Activated CD8-positive, alpha-beta T cell treated with anti-CD3 and anti-CD28 coated beads for 36 hours (primary cell): ENCODE measurements around the gene KRT73. TPM values are rescaled to one million over a fixed set of nuclear protein-coding genes. Genes with fewer than 3 reads are reported as not detected.

Experiments
- ATAC-seq: fragments of 200-7000 bp; cut with Tn5 transposase; one replicate; pipeline ENCODE4 v1.10.0; 2021; ENCODE audit warnings: mild to moderate bottlenecking, moderate library complexity
- CTCF ChIA-PET: fragments of 350-600 bp; sonication (Branson Sonifier 250); formaldehyde crosslinking; loops from one replicate; lab custom pipeline; 2021; ENCODE audit warnings: antibody characterized with exemption; lab: Charles Lee
- POLR2A ChIA-PET: fragments of 350-600 bp; sonication (Branson Sonifier 250); formaldehyde crosslinking; loops from one replicate; lab custom pipeline; 2021; ENCODE audit warnings: antibody characterized with exemption; lab: Charles Lee
- DNase-seq: peaks from one replicate; pipeline ENCODE4 v3.0.0-alpha.2; 2020
- H3K27ac Mint-ChIP-seq: one replicate; pipeline ENCODE4 v1.8.0; 2021; ENCODE audit warnings: mild to moderate bottlenecking, mixed read lengths
- H3K27me3 Mint-ChIP-seq: one replicate; pipeline ENCODE4 v1.8.0; 2021; ENCODE audit warnings: mixed read lengths
- H3K36me3 Mint-ChIP-seq: one replicate; pipeline ENCODE4 v1.8.0; 2021; ENCODE audit warnings: low read depth, mixed read lengths
- H3K4me1 Mint-ChIP-seq: one replicate; pipeline ENCODE4 v1.8.0; 2021; ENCODE audit warnings: low read depth, mixed read lengths
- H3K4me3 Mint-ChIP-seq: one replicate; pipeline ENCODE4 v1.8.0; 2021; ENCODE audit warnings: mild to moderate bottlenecking, moderate library complexity, mixed read lengths
- H3K9me3 Mint-ChIP-seq: one replicate; pipeline ENCODE4 v1.8.0; 2021; ENCODE audit warnings: mixed read lengths
- intact Hi-C: fragments of 100-400 bp; cut with micrococcal nuclease; formaldehyde crosslinking; loops from one replicate; pipeline ENCODE4 v1.10.0; 2022
- total RNA-seq, 2 experiments: library from RNA; stranded (reverse); gene quantifications; one replicate each; pipeline ENCODE4 v1.2.3, GENCODE V29; 2021
- TF ChIP-seq, protein P1 (sequence below): fragments of 200-600 bp; IDR thresholded peaks from one replicate; pipeline ENCODE4 v1.8.0; 2022; ENCODE audit warnings: antibody characterized with exemption, mild to moderate bottlenecking

The KRT73 gene
- under 1 TPM in 1 of 2 experiments, not detected in 1; 0.20 TPM for total RNA-seq

- Mint-ChIP-seq H3K27ac (no peak within 1 kb of the TSS), H3K4me1 (peaks cover 50% of the 10 kb centered on the region), H3K36me3 (peaks cover 3% of the 10 kb centered on the region), H3K4me3 (no peak within 1 kb of the TSS), H3K27me3 (no peaks in the 10 kb centered on the region), H3K9me3 (peaks cover 5% of the 10 kb centered on the region)
- TF ChIP-seq, protein P1, sequence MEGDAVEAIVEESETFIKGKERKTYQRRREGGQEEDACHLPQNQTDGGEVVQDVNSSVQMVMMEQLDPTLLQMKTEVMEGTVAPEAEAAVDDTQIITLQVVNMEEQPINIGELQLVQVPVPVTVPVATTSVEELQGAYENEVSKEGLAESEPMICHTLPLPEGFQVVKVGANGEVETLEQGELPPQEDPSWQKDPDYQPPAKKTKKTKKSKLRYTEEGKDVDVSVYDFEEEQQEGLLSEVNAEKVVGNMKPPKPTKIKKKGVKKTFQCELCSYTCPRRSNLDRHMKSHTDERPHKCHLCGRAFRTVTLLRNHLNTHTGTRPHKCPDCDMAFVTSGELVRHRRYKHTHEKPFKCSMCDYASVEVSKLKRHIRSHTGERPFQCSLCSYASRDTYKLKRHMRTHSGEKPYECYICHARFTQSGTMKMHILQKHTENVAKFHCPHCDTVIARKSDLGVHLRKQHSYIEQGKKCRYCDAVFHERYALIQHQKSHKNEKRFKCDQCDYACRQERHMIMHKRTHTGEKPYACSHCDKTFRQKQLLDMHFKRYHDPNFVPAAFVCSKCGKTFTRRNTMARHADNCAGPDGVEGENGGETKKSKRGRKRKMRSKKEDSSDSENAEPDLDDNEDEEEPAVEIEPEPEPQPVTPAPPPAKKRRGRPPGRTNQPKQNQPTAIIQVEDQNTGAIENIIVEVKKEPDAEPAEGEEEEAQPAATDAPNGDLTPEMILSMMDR: no peak
- CTCF ChIA-PET: interaction anchor here (1.0 to 1.8 kb wide), 2 partner anchors 8 to 16 kb away, joined by 3 to 5 read pairs; no protein-coding TSS in a partner anchor
- no peak for ATAC-seq
- POLR2A ChIA-PET: interaction anchor here (0.6 kb wide), 1 partner anchor 130 kb away, joined by 3 read pairs; no protein-coding TSS in a partner anchor
- intact Hi-C loops: no loop called here
- no peak for DNase-seq
Observed at GRCh38 chr12:52618216-52618615, at the start of gene KRT73. KRT73 (minus strand) TSS chr12:52618559; CDS start chr12:52618524, 35 bp downstream.

- CTCF ChIA-PET: interaction anchor here (1.0 to 4.3 kb wide), 3 partner anchors 7 to 212 kb away, joined by 3 to 16 read pairs (median 8); no protein-coding TSS in a partner anchor
- ATAC-seq (no peak), DNase-seq (no peak)
- intact Hi-C loops: no loop called here
- TF ChIP-seq, protein P1: no peak
- no peak overlapping the region for H3K4me3 Mint-ChIP-seq
- no peaks in the 10 kb centered on the region for H3K27me3 Mint-ChIP-seq
- H3K9me3 Mint-ChIP-seq: no peaks in the 10 kb centered on the region
- POLR2A ChIA-PET: interaction anchor here (0.7 kb wide), 1 partner anchor 995 kb away, joined by 4 read pairs; no protein-coding TSS in a partner anchor
- H3K4me1 Mint-ChIP-seq: no peaks in the 10 kb centered on the region
- H3K36me3 Mint-ChIP-seq: no peaks in the 10 kb centered on the region
- H3K27ac Mint-ChIP-seq: no peak overlapping the region
Observed at GRCh38 chr12:52667931-52668330, 49.6 kb upstream of the KRT73 start.

DNA sequence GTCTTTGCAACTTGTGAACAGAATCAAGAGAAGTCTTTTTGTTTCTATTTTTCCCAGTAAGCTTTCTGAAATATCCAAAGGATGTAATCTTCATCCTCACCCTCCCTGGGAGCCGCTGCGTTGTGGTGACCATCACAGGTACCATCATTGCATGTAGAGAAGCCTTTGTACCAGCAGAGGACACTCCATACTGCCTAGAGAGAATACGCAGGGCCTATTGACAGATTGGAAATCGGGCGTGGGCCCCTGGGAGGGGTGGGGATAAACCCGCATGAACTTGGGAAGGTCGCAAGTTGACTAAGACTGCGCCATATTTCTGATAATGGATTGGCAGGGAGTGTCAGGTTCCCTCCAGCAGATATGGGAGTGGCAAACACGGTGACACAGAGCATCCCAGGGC lies 49.1 kb upstream of the KRT73 start:
- Mint-ChIP-seq H3K4me1 (no peaks in the 10 kb centered on the region), H3K36me3 (no peaks in the 10 kb centered on the region), H3K27ac (no peak overlapping the region), H3K27me3 (no peaks in the 10 kb centered on the region), H3K4me3 (no peak overlapping the region), H3K9me3 (no peaks in the 10 kb centered on the region)
- DNase-seq: no peak
- TF ChIP-seq, protein P1: no peak
- intact Hi-C loops: no loop called here
- ChIA-PET POLR2A (no interaction called here), CTCF (interaction anchor here (0.7 to 4.3 kb wide), 4 partner anchors 8 to 213 kb away, joined by 3 to 16 read pairs (median 7); no protein-coding TSS in a partner anchor)
- ATAC-seq: no peak

DNA sequence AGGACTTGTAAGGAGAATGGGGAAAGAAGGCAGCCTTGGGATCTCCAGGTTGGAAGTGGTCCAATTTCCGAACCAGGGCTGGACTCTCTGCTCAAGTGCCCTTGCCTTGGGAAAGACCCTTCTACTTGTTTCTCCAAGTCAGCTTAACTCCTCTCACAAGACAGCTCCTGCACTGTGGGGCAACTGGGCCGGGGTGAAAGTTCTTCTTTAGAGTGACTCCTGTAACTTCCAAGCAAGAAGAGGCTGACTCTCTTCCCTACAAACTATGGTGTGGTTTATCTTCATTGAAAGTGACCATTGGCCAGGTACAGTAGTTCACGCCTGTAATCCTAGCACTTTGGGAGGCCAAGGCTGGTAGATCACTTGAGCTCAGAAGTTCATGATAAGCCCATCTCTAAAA lies 48.1 kb upstream of the KRT73 start:
- Mint-ChIP-seq H3K36me3 (no peaks in the 10 kb centered on the region), H3K4me3 (no peak overlapping the region), H3K27ac (no peak overlapping the region), H3K4me1 (peaks cover 4% of the 10 kb centered on the region), H3K27me3 (no peaks in the 10 kb centered on the region), H3K9me3 (no peaks in the 10 kb centered on the region)
- intact Hi-C loops: no loop called here
- POLR2A ChIA-PET: no interaction called here
- CTCF ChIA-PET: interaction anchor here (1.8 to 4.3 kb wide), 3 partner anchors 9 to 218 kb away, joined by 8 to 16 read pairs (median 8); no protein-coding TSS in a partner anchor
- ATAC-seq (no peak), DNase-seq (no peak)
- TF ChIP-seq, protein P1: no peak

GRCh38 chr12:52663420-52663819 lies 45.1 kb upstream of the KRT73 start:
- DNase-seq (no peak), ATAC-seq (no peak)
- ChIA-PET POLR2A (no interaction called here), CTCF (interaction anchor here (1.0 to 4.3 kb wide), 5 partner anchors 17 to 221 kb away, joined by 3 to 16 read pairs (median 5); partner anchors contain the start of gene KRT1)
- TF ChIP-seq, protein P1: no peak
- Mint-ChIP-seq H3K4me3 (no peak overlapping the region), H3K9me3 (no peaks in the 10 kb centered on the region), H3K4me1 (peaks cover 4% of the 10 kb centered on the region), H3K27ac (no peak overlapping the region), H3K36me3 (no peaks in the 10 kb centered on the region), H3K27me3 (no peaks in the 10 kb centered on the region)
- intact Hi-C loops: no loop called here
